Urinary bladder (tissue), 4 donors: ENCODE measurements around the gene DENND4B. TPM values are rescaled to one million over a fixed set of nuclear protein-coding genes. Genes with fewer than 3 reads are reported as not detected.

Experiments used
- DNase-seq: peaks from one replicate; pipeline ENCODE4 v3.0.0-alpha.2; 2015; ENCODE audit errors: extremely low spot score
- H3K27ac ChIP-seq: one replicate; pipeline ENCODE4 v1.5.1; 2013; ENCODE audit warnings: low read depth, mild to moderate bottlenecking, moderate library complexity
- H3K36me3 ChIP-seq: one replicate; pipeline ENCODE4 v1.6.1; 2013; ENCODE audit warnings: mild to moderate bottlenecking, moderate library complexity; ENCODE audit not compliant: insufficient read depth
- H3K4me1 ChIP-seq: one replicate; pipeline ENCODE4 v1.6.1; 2013; ENCODE audit warnings: mild to moderate bottlenecking, moderate library complexity; ENCODE audit not compliant: insufficient read depth
- H3K4me3 ChIP-seq: one replicate; pipeline ENCODE4 v1.5.1; 2013; ENCODE audit warnings: low read depth, low read length
- WGBS: extraction: QIAGEN DNeasy Blood & Tissue Kit; methylation state at CpG from one replicate; pipeline ENCODE4 v1.1.7; 2013; 5-methylcytosine and 5-hydroxymethylcytosine counted together
- polyA plus RNA-seq: library from polyadenylated mRNA; stranded (reverse); fragments of 200-250 nt; gene quantifications from one replicate; pipeline ENCODE4 v1.2.3, GENCODE V29; 2013
- total RNA-seq: library from RNA; depleted of rRNA; stranded (reverse); fragments of >200 nt; gene quantifications from one replicate; pipeline ENCODE4 v1.2.3, GENCODE V29; 2014
- donor health status: healthy with polysubstance abuse.
- donor health status: healthy.

Gene DENND4B
- total and polyA plus RNA-seq, 2 donors, result 18.3 to 25.1 TPM

DNA sequence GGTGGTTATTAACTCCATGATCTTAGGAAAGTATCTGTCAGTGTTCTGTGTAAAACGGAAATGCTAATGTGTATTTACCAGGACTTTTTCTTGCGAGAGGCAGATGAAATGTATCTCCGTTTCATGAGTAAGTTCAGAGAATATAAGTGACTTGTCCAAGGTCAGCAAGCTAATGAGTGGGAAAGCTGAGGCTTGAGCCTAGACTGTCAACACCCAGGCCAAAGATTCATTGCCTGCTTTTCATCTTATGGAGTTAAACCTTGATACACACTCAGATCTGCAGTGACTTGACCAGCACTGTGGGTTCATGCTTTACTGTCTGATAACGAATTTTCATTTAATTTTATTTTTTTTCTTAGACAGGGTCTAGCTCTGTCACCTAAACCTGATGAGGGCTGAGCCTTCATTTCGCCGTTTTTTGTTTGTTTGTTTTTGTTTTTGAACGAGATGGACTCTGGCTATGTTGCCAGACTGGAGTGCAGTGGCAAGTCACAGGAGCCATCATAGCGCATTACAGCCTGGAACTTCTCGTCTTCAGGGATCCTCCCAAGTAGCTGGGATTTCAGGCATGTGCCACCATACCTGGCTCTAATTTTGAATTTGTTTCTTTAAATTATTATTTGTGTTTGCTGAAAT is 31.9 kb upstream of the DENND4B start:
- DNase-seq, result no peak

GRCh38 chr1:153977250-153978240 is 31.0 kb upstream of the DENND4B start, which contains the start of gene JTB:
TSS of gene JTB (minus strand) at chr1:153977674. CDS start at chr1:153977252, 422 bp downstream.
- under 1% methylated on average over 75 of the region's 75 CpGs for WGBS
- H3K27ac ChIP-seq, result peak within 1 kb of the TSS; percentile 80
- peak; percentile 86 for DNase-seq
- H3K4me3 ChIP-seq, result peak within 1 kb of the TSS; percentile 90
- H3K36me3 ChIP-seq, result no peaks in the 10 kb centered on the region
- no peaks in the 10 kb centered on the region for H3K4me1 ChIP-seq

More for the DNA sequence above, 31.9 kb upstream of the DENND4B start:
- WGBS, result 63% methylated on average over 9 of the region's 9 CpGs
- Histone ChIP-seq H3K4me3 (no peak overlapping the region), H3K4me1 (no peaks in the 10 kb centered on the region), H3K27ac (no peak overlapping the region), H3K36me3 (no peaks in the 10 kb centered on the region)

GRCh38 chr1:153976819-153977249 is 30.3 kb upstream of the DENND4B start:
- Histone ChIP-seq H3K27ac (peak overlapping the region; percentile 80), H3K36me3 (no peaks in the 10 kb centered on the region), H3K4me1 (no peaks in the 10 kb centered on the region), H3K4me3 (peak overlapping the region; percentile 90)
- under 1% methylated on average over 16 of the region's 16 CpGs for WGBS
- no peak for DNase-seq

GRCh38 chr1:153973525-153973924 is 27.0 kb upstream of the DENND4B start:
- 66% methylated on average over 7 of the region's 7 CpGs for WGBS
- Histone ChIP-seq H3K36me3 (no peaks in the 10 kb centered on the region), H3K4me3 (no peak overlapping the region), H3K27ac (no peak overlapping the region), H3K4me1 (no peaks in the 10 kb centered on the region)
- DNase-seq, result no peak

- H3K4me1 ChIP-seq, result no peaks in the 10 kb centered on the region
- DNase-seq, result no peak
- no peak overlapping the region for H3K4me3 ChIP-seq
- no peak overlapping the region for H3K27ac ChIP-seq
- no peaks in the 10 kb centered on the region for H3K36me3 ChIP-seq
- 91% methylated on average over 3 of the region's 3 CpGs for WGBS
These were observed 26.6 kb upstream of the DENND4B start for GRCh38 chr1:153973071-153973470.

- H3K4me1 ChIP-seq, result no peaks in the 10 kb centered on the region
These were observed 23.8 kb upstream of the DENND4B start for GRCh38 chr1:153970346-153970745.

GRCh38 chr1:153968972-153969371 is 22.5 kb upstream of the DENND4B start:
- H3K36me3 ChIP-seq, result no peaks in the 10 kb centered on the region
- no peak for DNase-seq
- no peak overlapping the region for H3K27ac ChIP-seq
- no peaks in the 10 kb centered on the region for H3K4me1 ChIP-seq
- H3K4me3 ChIP-seq, result no peak overlapping the region
- 92% methylated on average over 2 of the region's 2 CpGs for whole genome bisulfite sequencing

More at GRCh38 chr1:153970346-153970745, 23.8 kb upstream of the DENND4B start:
- H3K4me3 ChIP-seq, result no peak overlapping the region
- WGBS, result 89% methylated on average over 2 of the region's 2 CpGs
- DNase-seq, result no peak
- H3K27ac ChIP-seq, result no peak overlapping the region
- no peaks in the 10 kb centered on the region for H3K36me3 ChIP-seq

GRCh38 chr1:153968408-153968807 is 21.9 kb upstream of the DENND4B start:
- no peak overlapping the region for H3K27ac ChIP-seq
- WGBS, result 8% methylated on average over 13 of the region's 13 CpGs
- DNase-seq, result no peak
- no peaks in the 10 kb centered on the region for H3K4me1 ChIP-seq
- H3K4me3 ChIP-seq, result peak overlapping the region; percentile 40
- H3K36me3 ChIP-seq, result no peaks in the 10 kb centered on the region

DNA sequence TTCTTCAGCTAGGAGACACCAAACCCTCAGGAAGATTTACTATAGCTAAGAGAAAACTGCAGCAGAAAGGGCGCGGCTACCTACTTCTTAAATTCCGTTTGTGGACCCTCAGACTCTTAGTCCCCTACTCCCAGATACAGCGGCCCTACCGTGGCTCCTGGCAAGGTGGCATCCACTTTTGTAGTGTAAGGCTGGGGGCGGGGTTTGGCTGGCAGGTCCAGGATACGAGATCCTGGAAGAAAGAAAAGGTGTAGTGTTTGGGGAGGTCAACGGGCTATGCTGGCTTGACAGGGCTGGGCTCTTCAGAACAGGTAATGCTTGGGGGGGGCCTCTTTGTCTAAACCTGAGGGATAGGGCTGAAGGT is 21.5 kb upstream of the DENND4B start:
- no peaks in the 10 kb centered on the region for H3K4me1 ChIP-seq
- no peaks in the 10 kb centered on the region for H3K36me3 ChIP-seq
- WGBS, result 1% methylated on average over 8 of the region's 8 CpGs
- no peak for DNase-seq
- no peak overlapping the region for H3K27ac ChIP-seq
- H3K4me3 ChIP-seq, result peak overlapping the region; percentile 40

DNA sequence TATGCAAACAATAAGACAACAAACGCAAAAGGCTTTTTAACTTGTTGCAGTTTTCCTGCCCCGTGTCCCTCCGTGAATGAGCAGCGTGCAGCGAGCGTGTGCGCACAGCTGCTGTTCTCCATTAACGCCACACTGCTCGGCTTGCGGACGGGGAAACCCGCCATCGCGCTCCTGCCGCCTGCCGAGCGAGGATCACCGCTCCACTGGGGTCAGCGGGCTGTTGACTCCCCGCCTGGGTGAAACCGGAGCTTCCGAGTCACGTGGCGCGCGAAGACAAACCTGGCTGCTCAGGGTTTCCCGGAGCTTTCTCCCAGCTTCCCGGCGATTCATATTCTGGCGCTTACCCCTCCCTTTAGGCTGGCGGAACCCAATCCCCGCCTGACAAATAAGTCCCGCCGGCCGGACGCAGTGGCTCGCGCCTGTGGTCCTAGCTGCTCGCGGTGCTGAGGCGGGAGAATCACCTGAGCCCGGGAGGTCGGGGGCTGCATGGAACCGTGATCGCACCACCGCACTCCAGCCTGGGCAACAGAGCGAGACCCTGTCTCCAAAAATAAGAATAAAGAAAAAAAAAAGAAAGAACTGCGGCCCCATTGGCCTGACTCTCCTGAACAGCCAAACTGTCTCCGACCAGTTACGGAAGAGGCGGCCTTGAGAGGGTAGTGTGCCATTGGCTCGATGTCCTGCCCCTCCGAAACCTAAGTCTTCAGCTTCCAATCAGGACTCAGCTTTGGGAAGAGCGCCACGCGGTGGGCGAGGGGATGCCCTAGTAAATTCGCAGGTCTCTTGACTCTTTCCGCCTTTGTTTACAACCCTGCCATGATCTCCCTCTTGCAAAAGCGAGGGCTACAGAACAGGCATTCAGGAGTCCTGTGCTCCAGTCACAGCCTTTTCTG is 20.8 kb upstream of the DENND4B start, which contains the start of gene CREB3L4:
Gene CREB3L4 (plus strand): TSS at position 796 of the 893 bp plus-strand sequence. CDS start 624 bp downstream, outside the sequence.
- under 1% methylated on average over 60 of the region's 60 CpGs for WGBS
- Histone ChIP-seq H3K4me3 (peak within 1 kb of the TSS; percentile 43), H3K4me1 (no peaks in the 10 kb centered on the region), H3K27ac (peak within 1 kb of the TSS; percentile 83), H3K36me3 (no peaks in the 10 kb centered on the region)
- peak; percentile 96 for DNase-seq

- DNase-seq, result no peak
- WGBS, result 1% methylated on average over 22 of the region's 22 CpGs
- peak overlapping the region; percentile 76 for H3K27ac ChIP-seq
- H3K4me1 ChIP-seq, result no peaks in the 10 kb centered on the region
- H3K4me3 ChIP-seq, result peak overlapping the region; percentile 64
- no peaks in the 10 kb centered on the region for H3K36me3 ChIP-seq
These were observed 17.4 kb upstream of the DENND4B start for GRCh38 chr1:153963850-153964331.

GRCh38 chr1:153963030-153963849 is 16.7 kb upstream of the DENND4B start, which contains the start of gene SLC39A1:
TSS of gene SLC39A1 (minus strand) at chr1:153963537. CDS start at chr1:153962715, 822 bp downstream.
- peak; percentile 98 for DNase-seq
- no peaks in the 10 kb centered on the region for H3K4me1 ChIP-seq
- peak within 1 kb of the TSS; percentile 64 for H3K4me3 ChIP-seq
- H3K36me3 ChIP-seq, result no peaks in the 10 kb centered on the region
- WGBS, result under 1% methylated on average over 54 of the region's 54 CpGs
- H3K27ac ChIP-seq, result peak within 1 kb of the TSS; percentile 90
